GM10847 (cell line): ENCODE results near the gene P3H2.

Experiments
- POLR2A ChIP-seq: IDR thresholded peaks from 2 replicates; pipeline ENCODE4 v1.6.1; 2011; ENCODE audit not compliant: insufficient read length; ENCODE audit errors: extremely low read depth

The P3H2 gene

GRCh38 chr3:190120269-190121060 lies at the start of gene P3H2:
TSS of gene P3H2 (minus strand) at chr3:190120897. CDS start at chr3:190120731, 166 bp downstream.
- TF ChIP-seq POLR2A = no peak

- no peak for TF ChIP-seq POLR2A
These were observed 49.2 kb upstream of the P3H2 start for GRCh38 chr3:190169877-190170276.

GRCh38 chr3:190169243-190169642 lies 48.5 kb upstream of the P3H2 start:
- no peak for TF ChIP-seq POLR2A

GRCh38 chr3:190167936-190168680 lies 47.4 kb upstream of the P3H2 start:
- TF ChIP-seq POLR2A = no peak

- TF ChIP-seq POLR2A = no peak
These were observed 46.3 kb upstream of the P3H2 start for GRCh38 chr3:190166948-190167347.

GRCh38 chr3:190165253-190165652 lies 44.6 kb upstream of the P3H2 start:
- no peak for TF ChIP-seq POLR2A

GRCh38 chr3:190159902-190160435 lies 39.3 kb upstream of the P3H2 start:
- TF ChIP-seq POLR2A = no peak

- no peak for TF ChIP-seq POLR2A
These were observed 37.6 kb upstream of the P3H2 start for GRCh38 chr3:190158261-190158660.

- no peak for TF ChIP-seq POLR2A
These were observed 35.1 kb upstream of the P3H2 start for GRCh38 chr3:190155752-190156151.

- no peak for TF ChIP-seq POLR2A
These were observed 30.0 kb upstream of the P3H2 start for GRCh38 chr3:190150681-190151080.

- no peak for TF ChIP-seq POLR2A
These were observed 21.3 kb upstream of the P3H2 start for GRCh38 chr3:190142041-190142440.

GRCh38 chr3:190139365-190139764 lies 18.7 kb upstream of the P3H2 start:
- TF ChIP-seq POLR2A = no peak

GRCh38 chr3:190132371-190132770 lies 11.7 kb upstream of the P3H2 start:
- TF ChIP-seq POLR2A = no peak

GRCh38 chr3:190131329-190131728 lies 10.6 kb upstream of the P3H2 start:
- TF ChIP-seq POLR2A = no peak

GRCh38 chr3:190130696-190131095 lies 10.0 kb upstream of the P3H2 start:
- TF ChIP-seq POLR2A = no peak

GRCh38 chr3:190130037-190130436 lies 9.3 kb upstream of the P3H2 start:
- no peak for TF ChIP-seq POLR2A
